NCI-H2107 treated with DMSO at 0.1 percent for 48 hours (cell line): ENCODE data around the gene GCHFR.

ENCODE experiments used
- DNase-seq: peaks from one replicate; lab custom pipeline; 2025; ENCODE audit not compliant: unreplicated experiment; lab: John Stamatoyannopoulos, UW

Gene GCHFR

DNA sequence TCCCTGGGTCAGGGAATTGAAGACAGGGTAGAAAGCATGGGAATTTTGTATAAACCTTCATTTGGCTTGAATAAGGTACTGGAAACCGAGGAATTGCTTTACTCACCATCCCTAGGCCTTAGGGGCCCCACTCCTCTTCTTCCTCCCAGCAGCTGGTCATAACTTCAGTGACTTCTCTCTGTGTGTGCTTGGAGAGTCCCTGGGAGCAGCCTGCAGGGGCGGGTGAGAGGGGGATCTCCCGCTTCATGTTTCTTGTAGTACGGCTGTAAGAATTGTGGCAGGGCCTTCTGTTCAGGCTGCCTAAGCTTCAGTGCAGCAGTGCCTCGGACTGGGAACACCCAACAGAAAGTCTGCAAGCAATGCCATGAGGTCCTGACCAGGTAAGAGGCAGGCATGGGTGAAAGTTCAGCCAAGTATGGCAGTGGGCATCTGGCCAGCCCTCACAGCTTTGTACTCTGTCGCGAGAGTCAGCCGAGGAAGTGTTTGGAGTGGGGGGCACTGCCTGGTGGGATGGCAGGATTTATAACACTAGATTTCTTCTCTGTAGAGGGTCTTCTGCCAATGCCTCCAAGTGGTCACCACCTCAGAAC, 45.1 kb downstream of the GCHFR start:
- no peak for DNase-seq

DNA sequence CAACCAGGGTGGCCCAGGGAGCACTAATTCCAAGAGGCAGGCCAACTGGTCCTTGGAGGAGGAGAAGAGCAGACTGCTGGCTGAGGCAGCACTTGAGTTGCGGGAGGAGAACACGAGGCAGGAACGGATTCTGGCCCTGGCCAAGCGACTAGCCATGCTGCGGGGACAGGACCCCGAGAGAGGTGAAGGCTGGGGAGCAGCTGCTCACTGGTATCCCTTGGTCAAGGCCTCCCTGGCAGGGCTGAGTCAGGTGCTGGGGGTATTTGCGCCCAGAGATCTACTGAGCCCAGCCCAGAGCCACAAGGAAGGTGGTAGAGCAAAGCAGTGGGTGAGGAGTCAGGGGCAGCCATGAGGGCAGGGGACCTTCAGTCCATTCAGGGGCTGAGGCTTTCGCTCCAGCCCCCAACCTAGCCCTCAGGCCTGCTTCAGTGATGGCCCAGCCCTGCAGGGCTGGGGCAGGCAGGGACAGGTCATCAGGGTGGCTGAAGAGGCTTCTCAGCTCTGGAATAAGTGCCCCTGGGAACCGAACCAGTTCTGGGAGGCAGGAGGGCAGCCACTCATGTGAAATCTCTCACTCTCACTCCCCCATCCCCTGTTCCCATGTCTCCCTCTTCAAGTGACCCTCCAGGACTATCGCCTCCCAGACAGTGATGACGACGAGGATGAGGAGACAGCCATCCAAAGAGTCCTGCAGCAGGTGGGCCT, 49.0 kb downstream of the GCHFR start:
- no peak for DNase-seq

DNA sequence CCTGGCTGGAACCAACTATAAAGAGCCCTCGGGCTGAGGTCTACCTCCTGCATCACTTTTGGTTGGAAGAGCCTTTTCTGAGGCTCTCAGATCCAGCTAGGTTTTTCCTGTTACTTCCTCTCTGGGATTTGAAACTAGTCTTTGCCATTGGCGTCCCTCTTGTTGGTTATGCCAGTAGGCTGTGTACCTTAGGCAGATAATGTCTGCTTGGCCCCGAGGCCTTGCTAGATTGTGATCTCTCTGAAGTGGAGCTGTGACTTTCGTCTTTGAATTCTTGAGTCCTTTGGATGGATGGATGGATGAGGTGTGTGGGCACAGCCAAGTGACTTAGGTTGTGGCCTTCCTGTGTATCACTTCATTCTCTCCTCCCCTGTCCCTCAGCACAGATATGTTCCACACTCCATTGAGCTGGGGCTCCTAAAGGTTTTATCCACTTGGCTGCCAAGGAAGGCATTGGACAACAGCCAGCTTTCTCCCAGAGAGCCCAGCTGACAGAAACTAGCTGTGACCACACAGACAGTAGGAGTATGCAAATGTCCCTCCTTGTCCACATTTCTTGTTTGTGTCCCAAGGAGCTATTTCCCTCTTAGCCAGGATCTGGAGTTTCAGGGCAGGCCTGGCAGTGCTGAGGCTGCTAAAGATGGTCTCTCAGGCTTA, 51.3 kb downstream of the GCHFR start:
- DNase-seq: no peak
